GM23338 (cell line): ENCODE data around the gene GGT7. TPM values are rescaled to one million over a fixed set of nuclear protein-coding genes. Genes with fewer than 3 reads are reported as not detected.
A peak's percentile ranks its signal among the peaks of the same experiment; 100 is the strongest.

Experiments used
- ATAC-seq: fragments of 200-7000 bp; cut with Tn5 transposase; 3 replicates; pipeline ENCODE4 v1.9.1; 2020
- DNase-seq: peaks from one replicate; pipeline ENCODE4 v3.0.0-alpha.2; 2015; ENCODE audit warnings: low spot score
- H2AFZ ChIP-seq: fragments of 200-600 bp; sonication (generic); 2 replicates; pipeline ENCODE4 v1.8.0; 2016; ENCODE audit warnings: antibody characterized with exemption, mild to moderate bottlenecking, moderate library complexity
- H3F3A ChIP-seq: fragments of 200-600 bp; sonication (generic); replicated peaks from 2 replicates; pipeline ENCODE4 v1.8.0; 2017; ENCODE audit warnings: antibody characterized with exemption, mixed run types, low read depth
- H3K27ac ChIP-seq: fragments of 200-600 bp; sonication (generic); 2 replicates; pipeline ENCODE4 v1.6.1; 2016; ENCODE audit warnings: low read depth
- H3K27me3 ChIP-seq: fragments of 200-600 bp; sonication (generic); 2 replicates; pipeline ENCODE4 v1.8.0; 2016; ENCODE audit warnings: mild to moderate bottlenecking, mixed run types, moderate library complexity; ENCODE audit not compliant: insufficient read depth
- H3K36me3 ChIP-seq: fragments of 200-600 bp; sonication (generic); 2 replicates; pipeline ENCODE4 v1.8.0; 2016; ENCODE audit warnings: mild to moderate bottlenecking; ENCODE audit not compliant: insufficient read depth
- H3K4me1 ChIP-seq: fragments of 200-600 bp; sonication (generic); 2 replicates; pipeline ENCODE4 v1.8.0; 2016; ENCODE audit warnings: mild to moderate bottlenecking, moderate library complexity; ENCODE audit not compliant: insufficient read depth
- H3K4me2 ChIP-seq: fragments of 200-600 bp; sonication (generic); 2 replicates; pipeline ENCODE4 v1.7.1; 2017; ENCODE audit warnings: mixed run types
- H3K4me3 ChIP-seq: fragments of 200-600 bp; sonication (generic); 2 replicates; pipeline ENCODE4 v1.6.1; 2016; ENCODE audit warnings: mixed run types
- H3K79me2 ChIP-seq: fragments of 200-600 bp; sonication (generic); replicated peaks from 2 replicates; pipeline ENCODE4 v1.8.0; 2017; ENCODE audit warnings: mild to moderate bottlenecking; ENCODE audit not compliant: insufficient read depth
- H3K9me2 ChIP-seq: fragments of 200-600 bp; sonication (generic); 2 replicates; pipeline ENCODE4 v1.8.0; 2017; ENCODE audit not compliant: insufficient read depth
- H4K20me1 ChIP-seq: fragments of 200-600 bp; sonication (generic); replicated peaks from 2 replicates; pipeline ENCODE4 v1.8.0; 2017; ENCODE audit warnings: mild to moderate bottlenecking; ENCODE audit not compliant: insufficient read depth
- H3K27ac Mint-ChIP-seq: 2 replicates; pipeline ENCODE4 v1.8.0; 2020; ENCODE audit warnings: inconsistent platforms, mild to moderate bottlenecking, moderate library complexity, mixed read lengths
- H3K27me3 Mint-ChIP-seq: 3 replicates; pipeline ENCODE4 v1.8.0; 2022; ENCODE audit warnings: low read depth, mild to moderate bottlenecking, moderate library complexity, mixed read lengths, inconsistent platforms; ENCODE audit not compliant: insufficient read depth, poor library complexity
- H3K36me3 Mint-ChIP-seq: 3 replicates; pipeline ENCODE4 v1.8.0; 2021; ENCODE audit warnings: low read depth, mild to moderate bottlenecking, inconsistent platforms, moderate library complexity, mixed read lengths
- H3K4me1 Mint-ChIP-seq: 3 replicates; pipeline ENCODE4 v1.8.0; 2020; ENCODE audit warnings: mild to moderate bottlenecking, inconsistent platforms, mixed read lengths
- H3K4me3 Mint-ChIP-seq: 3 replicates; pipeline ENCODE4 v1.8.0; 2021; ENCODE audit warnings: moderate library complexity, mild to moderate bottlenecking, inconsistent platforms, mixed read lengths
- H3K9me3 Mint-ChIP-seq: 3 replicates; pipeline ENCODE4 v1.8.0; 2020; ENCODE audit warnings: moderate library complexity, mild to moderate bottlenecking, inconsistent platforms, mixed read lengths
- CREB1 ChIP-seq: fragments of 250-450 bp; sonication (Bioruptor Pico); IDR thresholded peaks from 2 replicates; pipeline ENCODE4 v1.5.0; 2020; ENCODE audit warnings: low read depth, mild to moderate bottlenecking, moderate library complexity
- CTCF ChIP-seq, 2 experiments: fragments of 200-600 bp in 1 of 2; sonication (generic) in 1 of 2; conservative IDR thresholded peaks; 2 replicates each; pipeline versions ENCODE4 v1.5.1 to v1.6.1; 2016 to 2017; ENCODE audit warnings: antibody characterized with exemption in 2 of 2, low read depth in 2 of 2, mild to moderate bottlenecking in 2 of 2, moderate library complexity in 1 of 2
- JUNB ChIP-seq: IDR thresholded peaks from one replicate; pipeline ENCODE4 v1.6.1; 2016; ENCODE audit warnings: antibody characterized with exemption; ENCODE audit not compliant: unreplicated experiment
- NANOG ChIP-seq: IDR thresholded peaks from 2 replicates; pipeline ENCODE4 v1.6.1; 2016; ENCODE audit warnings: antibody characterized with exemption, borderline replicate concordance
- POLR2AphosphoS5 ChIP-seq: IDR thresholded peaks from 2 replicates; pipeline ENCODE4 v1.6.1; 2016; ENCODE audit warnings: antibody characterized with exemption, low read depth
- STAT1 ChIP-seq: IDR thresholded peaks from one replicate; pipeline ENCODE4 v1.6.1; 2016; ENCODE audit warnings: antibody characterized with exemption; ENCODE audit not compliant: unreplicated experiment
- ZNF462 ChIP-seq: fragments of 250-450 bp; sonication (Bioruptor Pico); IDR thresholded peaks from 2 replicates; pipeline ENCODE4 v1.5.0; 2020; ENCODE audit warnings: mild to moderate bottlenecking, moderate library complexity
- polyA plus RNA-seq: library from polyadenylated mRNA; unstranded; fragments of >200 nt; fragmentation: Nextera tagmentation; extraction: Ambion mirVana; gene quantifications from 2 replicates; pipeline ENCODE4 v1.2.1, GENCODE V29; 2016
- total RNA-seq: library from RNA; depleted of rRNA; stranded (reverse); fragments of >200 nt; shearing (Covaris generic); gene quantifications from 2 replicates; pipeline ENCODE4 v1.2.3, GENCODE V29; 2014

The GGT7 gene
- total and polyA plus RNA-seq, 2 experiments from 2014 or later = 23.6 to 24.6 TPM

GRCh38 chr20:34874094-34874654 is 1.5 kb upstream of the GGT7 start:
- TF ChIP-seq CTCF (conservative IDR thresholded peaks at IDR 0.05; ENCODE audit: low read depth in 2 of 2) (peak; percentile 82 to 92), POLR2AphosphoS5 (no peak)
- Histone ChIP-seq H2AFZ (no peak overlapping the region), H3K4me1 (peaks cover 20% of the 10 kb centered on the region), H3K27me3 (peaks cover 27% of the 10 kb centered on the region), H3F3A (peaks cover 5% of the 10 kb centered on the region; the same call in 1 of the 2 replicates), H3K4me3 (no peak overlapping the region), H3K27ac (no peak overlapping the region), H4K20me1 (no peaks in the 10 kb centered on the region), H3K79me2 (peaks cover 29% of the 10 kb centered on the region), H3K36me3 (no peaks in the 10 kb centered on the region), H3K4me2 (0 out of 2 replicates have a peak overlapping the region, but pooled peaks have one; percentile 99), H3K9me2 (no peaks in the 10 kb centered on the region)
- DNase-seq (peak; percentile 93), ATAC-seq (peak; percentile 41)
- Mint-ChIP-seq H3K27ac (no peak overlapping the region), H3K36me3 (no peaks in the 10 kb centered on the region; the same call in 2 of the 3 replicates), H3K4me1 (peaks cover 33% of the 10 kb centered on the region), H3K27me3 (peaks cover 26% of the 10 kb centered on the region), H3K4me3 (peak overlapping the region; percentile 61), H3K9me3 (no peaks in the 10 kb centered on the region)

- Histone ChIP-seq H4K20me1 (no peaks in the 10 kb centered on the region), H2AFZ (peak overlapping the region; percentile 99), H3K4me1 (peaks cover 20% of the 10 kb centered on the region), H3K4me3 (peak overlapping the region; percentile 94; the same call in 1 of the 2 replicates), H3F3A (peaks cover 5% of the 10 kb centered on the region; the same call in 1 of the 2 replicates), H3K79me2 (peaks cover 26% of the 10 kb centered on the region), H3K4me2 (peak overlapping the region; percentile 99), H3K9me2 (no peaks in the 10 kb centered on the region), H3K27ac (no peak overlapping the region), H3K27me3 (peaks cover 27% of the 10 kb centered on the region), H3K36me3 (no peaks in the 10 kb centered on the region)
- Mint-ChIP-seq H3K9me3 (no peaks in the 10 kb centered on the region), H3K4me1 (peaks cover 33% of the 10 kb centered on the region), H3K27me3 (peaks cover 26% of the 10 kb centered on the region), H3K36me3 (no peaks in the 10 kb centered on the region; the same call in 2 of the 3 replicates), H3K4me3 (peak overlapping the region; percentile 69), H3K27ac (no peak overlapping the region)
- DNase-seq = no peak
- ATAC-seq = no peak
- TF ChIP-seq CTCF (conservative IDR thresholded peaks at IDR 0.05; ENCODE audit: low read depth in 2 of 2) (no peak), NANOG (no peak), CREB1 (no peak), JUNB (no peak), ZNF462 (CRISPR knock-in tag) (no peak), POLR2AphosphoS5 (no peak), STAT1 (no peak)
These were observed 982 bp upstream of the GGT7 start for GRCh38 chr20:34873583-34874093.
